WTC11 (cell line): ENCODE data around the gene HAND1. TPM values are rescaled to one million over a fixed set of nuclear protein-coding genes. Genes with fewer than 3 reads are reported as not detected.

Source experiments
- ATAC-seq: fragments of 200-7000 bp; cut with Tn5 transposase; 2 replicates; pipeline ENCODE4 v1.10.0; 2021; ENCODE audit warnings: mild to moderate bottlenecking, moderate library complexity
- CTCF ChIA-PET: fragments of 300-600 bp; sonication (Branson Sonifier 250); formaldehyde crosslinking; loops from one replicate; lab custom pipeline; 2021; ENCODE audit warnings: antibody characterized with exemption; lab: Charles Lee
- POLR2A ChIA-PET: fragments of 350-600 bp; sonication (Branson Sonifier 250); formaldehyde crosslinking; loops from one replicate; lab custom pipeline; 2021; ENCODE audit warnings: antibody characterized with exemption; lab: Charles Lee
- DNase-seq: peaks from one replicate; pipeline ENCODE4 v3.0.0; 2021; ENCODE audit warnings: low spot score
- H3K27ac Mint-ChIP-seq: 2 replicates; pipeline ENCODE4 v1.8.0; 2021; ENCODE audit warnings: mixed read lengths
- H3K27me3 Mint-ChIP-seq: 2 replicates; pipeline ENCODE4 v1.8.0; 2021; ENCODE audit warnings: low read depth, mild to moderate bottlenecking, moderate library complexity, mixed read lengths
- H3K36me3 Mint-ChIP-seq: 2 replicates; pipeline ENCODE4 v1.8.0; 2021; ENCODE audit warnings: mixed read lengths
- H3K4me1 Mint-ChIP-seq: 2 replicates; pipeline ENCODE4 v1.8.0; 2022; ENCODE audit warnings: mixed read lengths
- H3K4me3 Mint-ChIP-seq: 2 replicates; pipeline ENCODE4 v1.8.0; 2021; ENCODE audit warnings: mild to moderate bottlenecking, moderate library complexity, mixed read lengths
- H3K9me3 Mint-ChIP-seq: 2 replicates; pipeline ENCODE4 v1.8.0; 2021; ENCODE audit warnings: mixed read lengths
- CREB1 ChIP-seq: sonication (generic); formaldehyde crosslinking; IDR thresholded peaks from 2 replicates; pipeline ENCODE4 v1.8.0; 2023; ENCODE audit warnings: mild to moderate bottlenecking, missing genetic modification reagents
- ELF4 ChIP-seq: sonication (generic); formaldehyde crosslinking; IDR thresholded peaks from 2 replicates; pipeline ENCODE4 v1.8.1; 2022; ENCODE audit warnings: low read depth, mild to moderate bottlenecking, moderate library complexity, missing genetic modification reagents
- ESRRA ChIP-seq: sonication (generic); formaldehyde crosslinking; IDR thresholded peaks from 2 replicates; pipeline ENCODE4 v1.8.1; 2022; ENCODE audit warnings: mild to moderate bottlenecking, missing genetic modification reagents, borderline replicate concordance
- FOXJ3 ChIP-seq: sonication (generic); formaldehyde crosslinking; IDR thresholded peaks from 2 replicates; pipeline ENCODE4 v1.9.0; 2021; ENCODE audit warnings: missing genetic modification reagents, mild to moderate bottlenecking, borderline replicate concordance
- GRHL2 ChIP-seq: fragments of 250-450 bp; sonication (Bioruptor Pico); IDR thresholded peaks from 2 replicates; pipeline ENCODE4 v1.8.0; 2022; ENCODE audit warnings: mild to moderate bottlenecking, moderate library complexity; ENCODE audit not compliant: insufficient replicate concordance, severe bottlenecking
- HMGA2 ChIP-seq: fragments of 250-450 bp; sonication (Bioruptor Pico); IDR thresholded peaks from 2 replicates; pipeline ENCODE4 v1.4.0; 2021; ENCODE audit warnings: mild to moderate bottlenecking, moderate library complexity
- MLX ChIP-seq: sonication (generic); formaldehyde crosslinking; IDR thresholded peaks from 2 replicates; pipeline ENCODE4 v1.8.1; 2023; ENCODE audit warnings: mild to moderate bottlenecking, missing genetic modification reagents, moderate library complexity
- NFYB ChIP-seq: sonication (generic); formaldehyde crosslinking; conservative IDR thresholded peaks from 2 replicates; pipeline ENCODE4 v1.8.0; 2022; ENCODE audit warnings: low read depth, missing genetic modification reagents
- NR2C2 ChIP-seq: sonication (generic); formaldehyde crosslinking; IDR thresholded peaks from 2 replicates; pipeline ENCODE4 v1.8.0; 2022; ENCODE audit warnings: mild to moderate bottlenecking, missing genetic modification reagents
- PREB ChIP-seq: sonication (generic); formaldehyde crosslinking; IDR thresholded peaks from 2 replicates; pipeline ENCODE4 v1.8.1; 2022; ENCODE audit warnings: mild to moderate bottlenecking, missing genetic modification reagents, moderate library complexity, borderline replicate concordance
- PRRX2 ChIP-seq: fragments of 250-450 bp; sonication (Bioruptor Pico); IDR thresholded peaks from 2 replicates; pipeline ENCODE4 v1.8.0; 2021; ENCODE audit warnings: mild to moderate bottlenecking
- SOX15 ChIP-seq: fragments of 250-450 bp; sonication (Bioruptor Pico); IDR thresholded peaks from 2 replicates; pipeline ENCODE4 v1.9.0; 2021; ENCODE audit warnings: mild to moderate bottlenecking
- SP1 ChIP-seq: sonication (generic); formaldehyde crosslinking; conservative IDR thresholded peaks from 2 replicates; pipeline ENCODE4 v1.8.1; 2022; ENCODE audit warnings: missing genetic modification reagents
- ZNF232 ChIP-seq: sonication (generic); formaldehyde crosslinking; IDR thresholded peaks from 2 replicates; pipeline ENCODE4 v1.8.0; 2022; ENCODE audit warnings: mild to moderate bottlenecking, missing genetic modification reagents
- total RNA-seq: library from RNA; stranded (reverse); gene quantifications from 3 replicates; pipeline ENCODE4 v1.2.3, GENCODE V29; 2021
- TF ChIP-seq, protein P1 (sequence below): sonication (generic); formaldehyde crosslinking; IDR thresholded peaks from 2 replicates; pipeline ENCODE4 v1.8.1; 2023; ENCODE audit warnings: mild to moderate bottlenecking, missing genetic modification reagents, borderline replicate concordance
- TF ChIP-seq, protein P2 (sequence below): sonication (generic); formaldehyde crosslinking; IDR thresholded peaks from 2 replicates; pipeline ENCODE4 v1.8.1; 2022; ENCODE audit warnings: missing genetic modification reagents, borderline replicate concordance

Gene HAND1
- total RNA-seq, 1 experiment from 2014 or later: not detected

- TF ChIP-seq ZNF232 (no peak), ELF4 (CRISPR knock-in tag) (no peak), SP1 (CRISPR knock-in tag) (no peak), FOXJ3 (no peak), PRRX2 (CRISPR knock-in tag) (no peak), ESRRA (CRISPR knock-in tag) (no peak), MLX (CRISPR knock-in tag) (no peak), CREB1 (no peak), PREB (CRISPR knock-in tag) (no peak), GRHL2 (CRISPR knock-in tag) (no peak), NFYB (CRISPR knock-in tag) (no peak), SOX15 (CRISPR knock-in tag) (no peak), NR2C2 (no peak), HMGA2 (CRISPR knock-in tag) (no peak)
- TF ChIP-seq, protein P1, sequence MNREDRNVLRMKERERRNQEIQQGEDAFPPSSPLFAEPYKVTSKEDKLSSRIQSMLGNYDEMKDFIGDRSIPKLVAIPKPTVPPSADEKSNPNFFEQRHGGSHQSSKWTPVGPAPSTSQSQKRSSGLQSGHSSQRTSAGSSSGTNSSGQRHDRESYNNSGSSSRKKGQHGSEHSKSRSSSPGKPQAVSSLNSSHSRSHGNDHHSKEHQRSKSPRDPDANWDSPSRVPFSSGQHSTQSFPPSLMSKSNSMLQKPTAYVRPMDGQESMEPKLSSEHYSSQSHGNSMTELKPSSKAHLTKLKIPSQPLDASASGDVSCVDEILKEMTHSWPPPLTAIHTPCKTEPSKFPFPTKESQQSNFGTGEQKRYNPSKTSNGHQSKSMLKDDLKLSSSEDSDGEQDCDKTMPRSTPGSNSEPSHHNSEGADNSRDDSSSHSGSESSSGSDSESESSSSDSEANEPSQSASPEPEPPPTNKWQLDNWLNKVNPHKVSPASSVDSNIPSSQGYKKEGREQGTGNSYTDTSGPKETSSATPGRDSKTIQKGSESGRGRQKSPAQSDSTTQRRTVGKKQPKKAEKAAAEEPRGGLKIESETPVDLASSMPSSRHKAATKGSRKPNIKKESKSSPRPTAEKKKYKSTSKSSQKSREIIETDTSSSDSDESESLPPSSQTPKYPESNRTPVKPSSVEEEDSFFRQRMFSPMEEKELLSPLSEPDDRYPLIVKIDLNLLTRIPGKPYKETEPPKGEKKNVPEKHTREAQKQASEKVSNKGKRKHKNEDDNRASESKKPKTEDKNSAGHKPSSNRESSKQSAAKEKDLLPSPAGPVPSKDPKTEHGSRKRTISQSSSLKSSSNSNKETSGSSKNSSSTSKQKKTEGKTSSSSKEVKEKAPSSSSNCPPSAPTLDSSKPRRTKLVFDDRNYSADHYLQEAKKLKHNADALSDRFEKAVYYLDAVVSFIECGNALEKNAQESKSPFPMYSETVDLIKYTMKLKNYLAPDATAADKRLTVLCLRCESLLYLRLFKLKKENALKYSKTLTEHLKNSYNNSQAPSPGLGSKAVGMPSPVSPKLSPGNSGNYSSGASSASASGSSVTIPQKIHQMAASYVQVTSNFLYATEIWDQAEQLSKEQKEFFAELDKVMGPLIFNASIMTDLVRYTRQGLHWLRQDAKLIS (CRISPR knock-in tag): no peak
- TF ChIP-seq, protein P2, sequence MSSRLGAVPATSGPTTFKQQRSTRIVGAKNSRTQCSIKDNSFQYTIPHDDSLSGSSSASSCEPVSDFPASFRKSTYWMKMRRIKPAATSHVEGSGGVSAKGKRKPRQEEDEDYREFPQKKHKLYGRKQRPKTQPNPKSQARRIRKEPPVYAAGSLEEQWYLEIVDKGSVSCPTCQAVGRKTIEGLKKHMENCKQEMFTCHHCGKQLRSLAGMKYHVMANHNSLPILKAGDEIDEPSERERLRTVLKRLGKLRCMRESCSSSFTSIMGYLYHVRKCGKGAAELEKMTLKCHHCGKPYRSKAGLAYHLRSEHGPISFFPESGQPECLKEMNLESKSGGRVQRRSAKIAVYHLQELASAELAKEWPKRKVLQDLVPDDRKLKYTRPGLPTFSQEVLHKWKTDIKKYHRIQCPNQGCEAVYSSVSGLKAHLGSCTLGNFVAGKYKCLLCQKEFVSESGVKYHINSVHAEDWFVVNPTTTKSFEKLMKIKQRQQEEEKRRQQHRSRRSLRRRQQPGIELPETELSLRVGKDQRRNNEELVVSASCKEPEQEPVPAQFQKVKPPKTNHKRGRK: no peak
- DNase-seq: no peak
- Mint-ChIP-seq H3K4me3 (no peak overlapping the region), H3K27ac (no peak overlapping the region), H3K4me1 (no peaks in the 10 kb centered on the region), H3K36me3 (no peaks in the 10 kb centered on the region; the same call in 1 of the 2 replicates), H3K9me3 (peaks cover 14% of the 10 kb centered on the region), H3K27me3 (no peaks in the 10 kb centered on the region)
- CTCF ChIA-PET: interaction anchor here (1.4 kb wide), 1 partner anchor 86 kb away, joined by 3 read pairs; no protein-coding TSS in a partner anchor
- POLR2A ChIA-PET: no interaction called here
- ATAC-seq: no peak
Measured at GRCh38 chr5:154428208-154428607, 49.8 kb downstream of the HAND1 start.

Other genes with a start within 250 kb of the HAND1 start
- 25.6 to 33.5 TPM (median 32.0 TPM) in 3 replicates for gene SAP30L, start 32.2 kb downstream of the HAND1 start, total RNA-seq